A673 (cell line): Measurements from ENCODE around the gene AKR1A1. TPM values are rescaled to one million over a fixed set of nuclear protein-coding genes. Genes with fewer than 3 reads are reported as not detected.
A peak's percentile ranks its signal among the peaks of the same experiment; 100 is the strongest.

Experiments
- BruUV-seq: library from RNA; stranded (reverse); fragments of 400-500 nt; replicated peaks from 2 replicates; lab custom pipeline; 2021; lab: Mats Ljungman, UMichigan
- CTCF ChIA-PET: fragments of 300-600 bp; sonication (Branson Sonifier 250); formaldehyde crosslinking; loops from one replicate; lab custom pipeline; 2022; ENCODE audit warnings: antibody characterized with exemption; lab: Charles Lee
- POLR2A ChIA-PET: fragments of 300-600 bp; sonication (Branson Sonifier 250); formaldehyde crosslinking; loops from one replicate; lab custom pipeline; 2022; ENCODE audit warnings: antibody characterized with exemption; ENCODE audit not compliant: low non-redundant PET; lab: Charles Lee
- DNase-seq: peaks from one replicate; pipeline ENCODE4 v3.0.0-alpha.2; 2015; ENCODE audit warnings: low spot score
- H3K27ac ChIP-seq: fragments of 200-600 bp; sonication (generic); 2 replicates; pipeline ENCODE4 v1.5.1; 2016; ENCODE audit warnings: mixed run types, low read depth, mild to moderate bottlenecking, mixed read lengths, antibody characterized with exemption, low read length; ENCODE audit not compliant: poor library complexity, severe bottlenecking
- H3K27me3 ChIP-seq: fragments of 200-600 bp; sonication (generic); replicated peaks from 2 replicates; pipeline ENCODE4 v1.6.1; 2017; ENCODE audit warnings: mixed run types, low read depth, mild to moderate bottlenecking, mixed read lengths, antibody characterized with exemption, low read length; ENCODE audit not compliant: insufficient read depth, poor library complexity
- H3K36me3 ChIP-seq: fragments of 200-600 bp; sonication (generic); 2 replicates; pipeline ENCODE4 v1.6.1; 2016; ENCODE audit warnings: mixed run types, mild to moderate bottlenecking, mixed read lengths, antibody characterized with exemption, low read length; ENCODE audit not compliant: insufficient read depth, poor library complexity, severe bottlenecking
- H3K4me1 ChIP-seq: fragments of 200-600 bp; sonication (generic); 2 replicates; pipeline ENCODE4 v1.6.1; 2017; ENCODE audit warnings: mixed run types, mild to moderate bottlenecking, mixed read lengths, antibody characterized with exemption, low read length; ENCODE audit not compliant: insufficient read depth, poor library complexity, severe bottlenecking
- H3K4me3 ChIP-seq: fragments of 200-600 bp; sonication (generic); 2 replicates; pipeline ENCODE4 v1.5.1; 2016; ENCODE audit warnings: low read depth, mixed run types, mild to moderate bottlenecking, mixed read lengths, low read length; ENCODE audit not compliant: poor library complexity, severe bottlenecking
- H3K9me3 ChIP-seq: fragments of 200-600 bp; sonication (generic); 2 replicates; pipeline ENCODE4 v1.6.1; 2016; ENCODE audit warnings: mixed run types, low read depth, mild to moderate bottlenecking, mixed read lengths, antibody characterized with exemption, low read length; ENCODE audit not compliant: poor library complexity, severe bottlenecking
- CTCF ChIP-seq: fragments of 300-800, 200-600 bp; sonication (generic); conservative IDR thresholded peaks from 2 replicates; pipeline ENCODE4 v1.5.1; 2017; ENCODE audit warnings: low read depth, mild to moderate bottlenecking, antibody characterized with exemption, low read length, moderate library complexity, mixed read lengths
- EZH2 ChIP-seq: fragments of 200-600 bp; sonication (generic); IDR thresholded peaks from 2 replicates; pipeline ENCODE4 v1.6.1; 2017; ENCODE audit warnings: borderline replicate concordance, low read depth, mild to moderate bottlenecking, mixed read lengths, antibody characterized with exemption, low read length; ENCODE audit not compliant: poor library complexity, severe bottlenecking
- intact Hi-C: fragments of 100-400 bp; cut with micrococcal nuclease; formaldehyde crosslinking; loops from one replicate; pipeline ENCODE4 v1.10.0; 2022; ENCODE audit not compliant: unreplicated experiment
- total RNA-seq: library from RNA; stranded (reverse); gene quantifications from 2 replicates; pipeline ENCODE4 v1.2.3, GENCODE V29; 2021

AKR1A1 gene
- total RNA-seq, 1 experiment from 2014 or later = 183 TPM

DNA sequence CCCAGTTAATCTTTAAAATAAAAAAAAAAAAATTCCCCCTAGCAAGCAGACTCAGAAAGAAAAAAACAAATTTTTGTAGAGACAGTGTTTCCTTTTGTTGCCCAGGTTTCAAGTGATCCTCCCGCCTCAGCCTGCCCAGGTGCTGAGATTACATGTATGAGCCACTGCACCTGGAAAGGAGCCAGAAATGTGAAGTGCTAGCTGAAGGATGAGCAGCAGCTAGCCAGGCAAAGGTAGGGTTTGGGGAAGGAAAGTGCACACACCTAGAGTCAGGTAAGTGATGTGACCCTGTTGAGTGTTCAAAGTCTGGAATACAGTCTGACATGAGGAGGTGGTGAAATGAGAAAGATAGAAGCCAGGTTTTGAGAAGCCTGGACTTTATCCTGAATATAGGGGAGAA, 1.7 kb downstream of the AKR1A1 start:
- no TSS peak for BruUV-seq
- ChIA-PET POLR2A (no interaction called here), CTCF (no interaction called here)
- Histone ChIP-seq H3K4me3 (peak overlapping the region; percentile 69), H3K27ac (no peak overlapping the region), H3K36me3 (peaks cover 26% of the 10 kb centered on the region), H3K9me3 (no peaks in the 10 kb centered on the region), H3K27me3 (no peaks in the 10 kb centered on the region), H3K4me1 (peaks cover 11% of the 10 kb centered on the region)
- intact Hi-C loops = no loop called here
- TF ChIP-seq CTCF (no peak), EZH2 (no peak)
- DNase-seq = no peak

DNA sequence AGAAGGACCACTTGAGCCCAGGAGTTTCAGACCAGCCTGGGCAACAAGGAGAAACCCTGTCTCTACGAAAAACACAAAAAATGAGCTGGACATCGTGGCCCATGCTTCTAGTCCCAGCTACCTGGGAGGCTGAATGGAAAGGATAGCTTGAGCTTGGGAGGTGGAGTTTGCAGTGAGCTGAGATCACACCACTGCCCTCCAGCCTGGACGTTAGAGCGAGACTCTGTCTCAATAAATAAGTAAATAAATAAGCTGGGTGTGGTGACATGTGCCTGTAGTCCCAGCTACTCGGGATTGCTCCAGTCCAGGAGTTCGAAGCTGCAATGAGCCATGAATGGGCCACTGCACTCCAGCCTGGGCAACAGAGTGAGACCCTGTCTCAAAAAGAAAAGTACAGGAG, 3.6 kb downstream of the AKR1A1 start:
- Histone ChIP-seq H3K27me3 (no peaks in the 10 kb centered on the region), H3K9me3 (no peaks in the 10 kb centered on the region), H3K4me3 (no peak overlapping the region), H3K27ac (no peak overlapping the region), H3K36me3 (peaks cover 26% of the 10 kb centered on the region), H3K4me1 (peaks cover 11% of the 10 kb centered on the region)
- TF ChIP-seq CTCF (no peak), EZH2 (no peak)
- ChIA-PET CTCF (interaction anchor here (0.6 kb wide), 1 partner anchor 196 kb away, joined by 3 read pairs; no protein-coding TSS in a partner anchor), POLR2A (no interaction called here)
- intact Hi-C loops = no loop called here
- no peak for DNase-seq
- BruUV-seq = no TSS peak

DNA sequence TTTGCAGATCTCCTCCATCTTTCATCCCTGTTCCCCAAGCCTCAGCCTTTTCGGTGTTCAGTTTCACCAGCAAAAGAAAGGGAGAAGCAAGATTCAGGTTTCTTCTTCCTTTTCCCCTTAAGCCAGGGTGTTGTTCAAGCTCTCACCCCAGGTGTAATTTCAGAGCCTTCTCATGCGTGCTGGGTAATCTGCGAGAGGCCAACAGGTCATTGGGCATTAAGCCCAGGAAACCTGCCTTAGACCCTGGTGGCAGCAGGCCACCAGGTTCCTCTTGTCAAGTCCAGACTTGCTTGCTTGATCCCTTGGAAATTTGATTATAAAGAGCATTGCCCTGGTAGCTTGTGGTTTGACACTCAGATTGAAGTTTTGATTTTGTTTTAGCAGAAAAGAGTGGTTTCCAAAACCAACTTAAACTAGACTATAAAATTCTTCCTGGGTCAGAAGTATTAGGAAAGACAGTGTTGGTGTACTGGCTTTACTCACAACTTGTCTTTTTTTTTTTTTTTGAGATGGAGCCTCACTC, 6.9 kb downstream of the AKR1A1 start:
- no TSS peak for BruUV-seq
- no peak overlapping the region for H3K27ac ChIP-seq
- no peak overlapping the region for H3K4me3 ChIP-seq
- intact Hi-C loops = no loop called here
- ChIA-PET CTCF (no interaction called here), POLR2A (interaction anchor here (0.6 kb wide), 1 partner anchor 36 kb away, joined by 12 read pairs; the partner anchor contains the start of gene PRDX1)
- DNase-seq = no peak
- TF ChIP-seq EZH2 (no peak), CTCF (no peak)
- H3K4me1 ChIP-seq = peaks cover 2% of the 10 kb centered on the region
- H3K9me3 ChIP-seq = no peaks in the 10 kb centered on the region
- H3K36me3 ChIP-seq = peaks cover 36% of the 10 kb centered on the region
- no peaks in the 10 kb centered on the region for H3K27me3 ChIP-seq
